ENCODE measurements around the gene HEPACAM2.
A peak's percentile ranks its signal among the peaks of the same experiment; 100 is the strongest.

The HEPACAM2 gene

DNA sequence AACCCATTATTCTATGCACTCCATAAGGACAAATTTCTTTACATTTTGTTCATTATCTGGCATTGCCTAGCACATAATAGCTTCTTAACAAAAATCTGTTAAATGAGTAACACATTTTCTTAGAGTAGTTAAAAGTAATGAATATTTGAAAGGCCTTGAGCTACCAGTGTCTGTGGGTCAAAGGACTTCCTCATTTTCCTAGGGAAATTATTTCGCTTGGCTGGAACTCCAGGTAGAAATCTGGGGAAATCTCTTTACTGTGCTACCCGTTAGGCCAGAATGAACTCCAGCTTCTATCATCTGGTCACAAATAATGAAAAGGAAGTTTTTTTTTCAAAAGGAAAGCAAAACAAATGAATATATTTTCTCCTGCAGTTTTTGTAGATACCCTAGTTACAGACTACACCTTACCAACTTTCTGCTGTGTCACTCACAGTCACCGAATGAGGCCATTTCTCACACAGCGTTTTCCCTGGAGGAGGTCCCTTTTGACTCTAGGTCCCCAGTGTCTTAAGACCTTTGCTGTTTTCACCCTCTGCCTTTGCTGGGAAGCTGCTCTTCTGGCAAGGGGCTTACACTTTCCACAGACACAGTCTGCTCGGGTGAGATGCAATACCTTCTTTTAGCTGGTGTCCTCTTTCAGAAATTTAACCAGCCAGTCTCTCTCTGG is 79.7 kb downstream of the HEPACAM2 start:
- DNase-seq = peak; percentile 13

GRCh38 chr7:93146036-93146435 is 80.2 kb downstream of the HEPACAM2 start:
- no peak for DNase-seq

DNA sequence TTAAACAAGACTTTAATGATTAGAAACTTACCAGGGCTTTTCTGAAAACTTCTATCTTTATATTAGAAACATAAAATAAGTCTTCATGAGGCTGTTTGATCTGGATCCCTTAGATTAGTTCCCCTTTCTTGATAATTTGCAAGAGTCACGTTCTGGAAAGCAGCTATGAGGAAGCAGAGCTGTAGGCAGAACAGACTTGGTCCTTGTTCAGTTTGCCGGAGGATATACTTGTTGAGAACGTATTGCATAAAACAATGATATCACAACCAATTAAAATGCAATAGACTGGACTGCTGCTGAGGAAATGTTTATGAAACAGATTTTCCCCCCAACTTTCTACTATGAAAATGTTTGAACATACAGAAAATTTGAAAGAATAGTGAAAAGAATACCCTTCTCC is 80.9 kb downstream of the HEPACAM2 start:
- no peak for DNase-seq

DNA sequence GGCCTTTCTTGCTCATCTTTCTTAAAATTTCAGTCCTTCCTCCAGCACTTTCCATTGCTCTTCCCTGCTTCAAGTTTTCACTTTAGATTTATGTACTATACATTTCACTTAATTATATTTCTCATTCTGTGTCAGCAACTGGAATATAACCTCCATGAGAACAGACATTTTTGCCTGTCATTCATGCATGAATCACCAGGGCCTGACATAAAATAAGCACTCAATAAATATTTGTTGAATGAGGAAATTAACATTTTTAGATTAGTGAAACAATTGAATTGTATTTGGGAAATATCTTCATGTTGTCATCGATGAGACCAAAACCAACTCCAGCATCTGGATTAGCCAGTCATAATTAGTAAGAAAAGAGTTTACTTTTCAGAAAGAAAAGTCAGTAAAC is 84.1 kb downstream of the HEPACAM2 start:
- no peak for DNase-seq

- no peak for DNase-seq
These were observed 85.6 kb downstream of the HEPACAM2 start for GRCh38 chr7:93140582-93141191.

DNA sequence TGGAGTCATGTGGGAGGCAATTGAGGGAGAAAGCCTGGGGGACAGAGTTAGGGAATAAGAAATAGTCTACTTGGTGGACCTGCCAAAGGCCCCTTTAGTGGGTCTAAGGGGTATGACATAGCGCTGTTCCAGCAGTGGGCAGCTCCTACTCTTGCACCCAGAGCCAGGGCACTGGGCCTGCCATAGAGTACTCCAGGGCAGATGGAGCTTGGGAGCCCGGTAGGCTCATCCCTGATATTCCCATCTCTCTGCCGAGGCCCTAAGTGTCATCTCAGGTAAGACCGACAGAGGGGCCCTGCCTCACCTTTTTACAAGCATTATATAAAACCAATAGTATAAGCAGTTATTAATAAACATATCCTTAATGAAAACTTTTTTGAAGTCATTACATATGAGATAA is 87.7 kb downstream of the HEPACAM2 start:
- DNase-seq = no peak
